HG03196 (cell line): ENCODE results near the gene TMEM164.

Source experiments
- ATAC-seq: cut with Tn5 transposase; IDR thresholded peaks from one replicate; pipeline ENCODE4 v1.9.1; 2021; ENCODE audit not compliant: unreplicated experiment

TMEM164 gene

GRCh38 chrX:110003167-110004156 lies 548 bp downstream of the TMEM164 start:
- no peak for ATAC-seq

- no peak for ATAC-seq
Observed at GRCh38 chrX:110004215-110004614, 1.3 kb downstream of the TMEM164 start.

- ATAC-seq: no peak
Observed at GRCh38 chrX:110004731-110005369, 1.9 kb downstream of the TMEM164 start.

- ATAC-seq: no peak
Observed at GRCh38 chrX:110006161-110006560, 3.2 kb downstream of the TMEM164 start.

DNA sequence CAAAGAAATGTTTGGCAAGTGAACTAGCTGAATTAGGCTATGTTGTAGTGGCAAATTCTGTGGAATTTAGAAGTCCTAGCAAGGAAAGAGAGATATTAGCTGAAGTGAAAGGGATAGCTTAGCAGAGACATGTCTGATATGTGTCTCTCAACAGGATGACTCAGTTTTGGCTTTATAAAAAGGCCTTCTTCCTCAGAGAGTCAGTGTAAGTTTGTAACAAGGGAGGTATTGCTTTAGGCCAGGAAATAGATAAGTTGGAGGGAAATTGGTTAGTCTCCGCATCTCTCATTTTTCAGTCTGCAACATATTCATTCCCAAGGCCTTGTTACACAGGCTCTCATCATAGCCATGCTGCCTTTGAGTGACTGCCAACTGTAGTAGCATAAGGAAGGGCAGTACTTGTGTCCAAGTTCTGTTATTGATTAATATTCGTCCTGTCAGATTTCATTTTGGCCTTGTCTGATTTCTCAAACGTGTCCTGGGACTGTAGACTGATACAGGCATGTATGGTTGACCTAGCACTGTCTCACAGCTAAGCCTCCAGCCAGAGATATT lies 4.0 kb downstream of the TMEM164 start:
- ATAC-seq: no peak

GRCh38 chrX:110008011-110008635 lies 5.2 kb downstream of the TMEM164 start:
- ATAC-seq: no peak

- ATAC-seq: no peak
Observed at GRCh38 chrX:110012818-110013485, 10.0 kb downstream of the TMEM164 start.

- no peak for ATAC-seq
Observed at GRCh38 chrX:110013968-110014367, 11.1 kb downstream of the TMEM164 start.

GRCh38 chrX:110015032-110015431 lies 12.1 kb downstream of the TMEM164 start:
- no peak for ATAC-seq

- ATAC-seq: no peak
Observed at GRCh38 chrX:110015915-110016314, 13.0 kb downstream of the TMEM164 start.

- ATAC-seq: no peak
Observed at GRCh38 chrX:110020536-110020935, 17.6 kb downstream of the TMEM164 start.

- no peak for ATAC-seq
Observed at GRCh38 chrX:110021258-110022022, 18.5 kb downstream of the TMEM164 start.

DNA sequence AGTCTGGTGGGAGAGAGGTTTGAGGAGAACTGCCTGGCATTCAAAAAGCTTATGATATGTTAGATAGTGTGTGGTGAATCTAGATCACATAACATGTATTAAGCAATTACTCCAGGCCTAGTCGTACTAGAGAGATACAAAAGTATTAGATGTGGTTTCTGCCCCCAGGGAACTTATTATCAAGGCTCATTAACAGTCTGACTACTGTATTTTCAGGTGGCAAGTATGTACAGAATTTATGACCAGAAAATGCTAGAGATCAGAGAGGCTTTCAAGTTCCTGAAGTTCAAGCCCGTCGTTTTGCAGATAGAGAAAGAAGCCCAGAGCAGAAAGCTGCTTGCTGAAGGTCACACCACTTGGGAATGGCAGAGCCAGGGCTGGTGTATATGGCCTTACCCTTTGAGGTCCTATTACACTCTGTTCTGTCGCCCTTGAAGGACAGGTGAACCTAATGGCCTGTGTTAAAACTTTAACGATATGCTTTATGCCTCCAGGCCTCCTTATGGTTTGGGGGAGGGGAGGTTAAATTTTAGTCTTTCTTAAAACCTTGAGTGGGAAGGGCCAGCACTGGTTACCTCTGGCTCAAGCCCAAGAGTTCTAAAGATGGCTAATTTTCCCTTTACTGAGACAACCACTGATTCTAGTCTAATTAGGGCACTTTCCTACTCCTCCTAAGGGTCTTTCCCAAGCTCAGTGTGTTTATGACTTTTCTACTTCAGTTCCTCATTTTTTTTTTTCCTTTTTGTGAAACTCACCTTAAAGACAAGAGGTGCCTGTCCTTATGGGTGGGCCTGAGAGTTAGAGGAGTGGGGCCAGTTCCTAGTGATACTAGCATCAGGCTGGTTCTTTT lies 19.9 kb downstream of the TMEM164 start:
- no peak for ATAC-seq

DNA sequence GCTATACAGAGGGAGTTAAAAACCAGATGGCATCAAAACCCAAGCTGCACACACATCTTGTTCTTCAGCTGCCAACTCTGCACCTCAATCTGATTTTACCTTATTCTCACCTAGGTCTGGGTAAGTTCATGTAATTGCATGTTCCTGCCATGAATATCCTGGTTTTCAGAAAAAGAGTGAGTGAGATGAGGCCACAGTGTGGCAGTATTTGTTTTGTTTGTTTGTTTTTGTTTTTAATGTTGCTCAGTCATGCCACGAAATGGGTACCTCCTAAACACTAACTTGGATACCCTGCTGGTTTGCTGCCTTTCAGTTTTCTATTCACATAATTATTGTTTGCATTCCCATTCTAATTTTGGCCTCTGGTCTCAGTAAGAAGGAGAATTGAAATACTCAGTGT lies 22.5 kb downstream of the TMEM164 start:
- no peak for ATAC-seq

GRCh38 chrX:110026099-110026844 lies 23.4 kb downstream of the TMEM164 start:
- ATAC-seq: no peak

GRCh38 chrX:110032534-110033147 lies 29.7 kb downstream of the TMEM164 start:
- ATAC-seq: no peak

DNA sequence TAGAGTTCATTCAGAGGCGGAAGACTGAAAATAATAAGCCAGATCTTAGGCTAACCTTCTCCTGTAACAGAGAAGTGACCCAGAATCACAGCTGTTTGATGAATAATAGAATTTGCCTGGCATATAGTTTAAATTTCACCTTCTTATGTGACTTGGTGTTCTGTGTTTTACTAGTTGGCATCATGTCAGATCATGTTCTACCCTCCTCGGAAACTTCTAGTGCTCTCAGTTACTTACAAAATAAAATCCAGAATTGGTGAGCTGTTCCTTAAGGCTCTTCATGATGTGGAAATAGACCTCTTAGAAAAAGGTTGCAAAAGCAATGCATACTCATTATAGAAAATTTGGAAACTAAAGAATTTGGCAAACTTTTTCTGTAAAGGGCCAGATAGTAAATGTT lies 31.1 kb downstream of the TMEM164 start:
- ATAC-seq: no peak
